Large intestine (tissue), 3 donors: ENCODE data around the gene ZCCHC14. TPM values are rescaled to one million over a fixed set of nuclear protein-coding genes. Genes with fewer than 3 reads are reported as not detected.
"Not testable (repeated sequence)": the region's sequence is repeated elsewhere in the genome, so short reads cannot be mapped to it uniquely, and the experiment has no call there.

ENCODE experiments used
- DNase-seq, 2 donors: peaks; one replicate each; pipeline versions ENCODE4 v3.0.0 to v3.0.0-alpha.2; 2013
- H3K27ac ChIP-seq: one replicate; pipeline ENCODE4 v1.5.1; 2013; ENCODE audit warnings: low read length
- H3K27me3 ChIP-seq: 2 replicates; pipeline ENCODE4 v1.6.1; 2013; ENCODE audit warnings: low read length; ENCODE audit not compliant: control insufficient read depth, insufficient read depth
- H3K36me3 ChIP-seq: 2 replicates; pipeline ENCODE4 v1.6.1; 2013; ENCODE audit warnings: low read length; ENCODE audit not compliant: control insufficient read depth, insufficient read depth
- H3K4me1 ChIP-seq: one replicate; pipeline ENCODE4 v1.6.1; 2013; ENCODE audit warnings: low read length; ENCODE audit not compliant: control insufficient read depth, insufficient read depth
- H3K4me3 ChIP-seq: one replicate; pipeline ENCODE4 v1.5.1; 2013; ENCODE audit warnings: low read length
- H3K9me3 ChIP-seq: one replicate; pipeline ENCODE4 v1.6.1; 2013; ENCODE audit warnings: mild to moderate bottlenecking, low read depth, low read length, moderate library complexity; ENCODE audit not compliant: control insufficient read depth
- WGBS: methylation state at CpG from one replicate; pipeline ENCODE4 v1.1.5; 2013; ENCODE audit warnings: low lambda C conversion rate; ENCODE audit not compliant: insufficient coverage; 5-methylcytosine and 5-hydroxymethylcytosine counted together
- polyA plus RNA-seq: library from polyadenylated mRNA; unstranded; fragments of 120-200 nt; gene quantifications from one replicate; pipeline ENCODE4 v1.2.1, GENCODE V29; 2013

The ZCCHC14 gene
- polyA plus RNA-seq, 1 donor = 40.9 TPM

- Histone ChIP-seq H3K4me1 (no peaks in the 10 kb centered on the region), H3K27me3 (no peaks in the 10 kb centered on the region), H3K27ac (no peak overlapping the region), H3K9me3 (no peaks in the 10 kb centered on the region), H3K4me3 (no peak overlapping the region), H3K36me3 (peaks cover 9% of the 10 kb centered on the region)
- DNase-seq = no peak
- 100% methylated on average over 1 of the region's 5 CpGs for WGBS
Observed at GRCh38 chr16:87368029-87368770, 124.6 kb downstream of the ZCCHC14 start.

- no peak overlapping the region for H3K4me3 ChIP-seq
- no peak overlapping the region for H3K27ac ChIP-seq
- H3K4me1 ChIP-seq = no peaks in the 10 kb centered on the region
- no CpG with 5 or more reads among the region's 9 CpGs for WGBS
- peaks cover 12% of the 10 kb centered on the region for H3K36me3 ChIP-seq
- H3K9me3 ChIP-seq = no peaks in the 10 kb centered on the region
- DNase-seq = no peak
- no peaks in the 10 kb centered on the region for H3K27me3 ChIP-seq
Observed at GRCh38 chr16:87367529-87367928, 125.3 kb downstream of the ZCCHC14 start.

- Histone ChIP-seq H3K27me3 (no peaks in the 10 kb centered on the region), H3K4me1 (no peaks in the 10 kb centered on the region), H3K9me3 (no peaks in the 10 kb centered on the region), H3K4me3 (no peak overlapping the region), H3K27ac (no peak overlapping the region), H3K36me3 (peaks cover 15% of the 10 kb centered on the region)
- WGBS = no CpG with 5 or more reads among the region's 1 CpG
- no peak for DNase-seq
Observed at GRCh38 chr16:87366930-87367329, 125.9 kb downstream of the ZCCHC14 start.

GRCh38 chr16:87366288-87366687, 126.5 kb downstream of the ZCCHC14 start:
- Histone ChIP-seq H3K4me3 (no peak overlapping the region), H3K36me3 (peaks cover 21% of the 10 kb centered on the region), H3K4me1 (no peaks in the 10 kb centered on the region), H3K27me3 (no peaks in the 10 kb centered on the region), H3K27ac (no peak overlapping the region), H3K9me3 (no peaks in the 10 kb centered on the region)
- DNase-seq = no peak
- WGBS = no CpG with 5 or more reads among the region's 4 CpGs

- Histone ChIP-seq H3K27me3 (no peaks in the 10 kb centered on the region), H3K4me1 (no peaks in the 10 kb centered on the region)
Observed at GRCh38 chr16:87365021-87365713, 127.7 kb downstream of the ZCCHC14 start.

GRCh38 chr16:87363771-87364455, 128.9 kb downstream of the ZCCHC14 start:
- H3K27me3 ChIP-seq = no peaks in the 10 kb centered on the region
- H3K4me3 ChIP-seq = no peak overlapping the region
- H3K4me1 ChIP-seq = no peaks in the 10 kb centered on the region
- no peak overlapping the region for H3K27ac ChIP-seq
- DNase-seq = no peak
- no peaks in the 10 kb centered on the region for H3K9me3 ChIP-seq
- no CpG with 5 or more reads among the region's 17 CpGs for WGBS
- peaks cover 45% of the 10 kb centered on the region for H3K36me3 ChIP-seq

More at GRCh38 chr16:87365021-87365713, 127.7 kb downstream of the ZCCHC14 start:
- WGBS = 60% methylated on average over 2 of the region's 13 CpGs
- peaks cover 33% of the 10 kb centered on the region for H3K36me3 ChIP-seq
- no peaks in the 10 kb centered on the region for H3K9me3 ChIP-seq
- DNase-seq = no peak
- H3K4me3 ChIP-seq = no peak overlapping the region
- H3K27ac ChIP-seq = no peak overlapping the region

- H3K4me1 ChIP-seq, H3K27me3 ChIP-seq, H3K27ac ChIP-seq, H3K4me3 ChIP-seq, DNase-seq, H3K9me3 ChIP-seq: not testable (repeated sequence)
- WGBS = 93% methylated on average over 3 of the region's 13 CpGs
- peaks cover 54% of the 10 kb centered on the region for H3K36me3 ChIP-seq
Observed at GRCh38 chr16:87362828-87363559, 129.8 kb downstream of the ZCCHC14 start.

- no peak for DNase-seq
- Histone ChIP-seq H3K27me3 (no peaks in the 10 kb centered on the region), H3K4me3 (no peak overlapping the region), H3K36me3 (peaks cover 57% of the 10 kb centered on the region), H3K4me1 (no peaks in the 10 kb centered on the region), H3K27ac (no peak overlapping the region), H3K9me3 (no peaks in the 10 kb centered on the region)
- no CpG with 5 or more reads among the region's 8 CpGs for WGBS
Observed at GRCh38 chr16:87361916-87362619, 130.8 kb downstream of the ZCCHC14 start.

GRCh38 chr16:87360862-87361610, 131.8 kb downstream of the ZCCHC14 start:
- no peaks in the 10 kb centered on the region for H3K27me3 ChIP-seq
- no peaks in the 10 kb centered on the region for H3K9me3 ChIP-seq
- peaks cover 58% of the 10 kb centered on the region for H3K36me3 ChIP-seq
- DNase-seq = no peak
- no CpG with 5 or more reads among the region's 16 CpGs for WGBS
- H3K27ac ChIP-seq = no peak overlapping the region
- H3K4me3 ChIP-seq = no peak overlapping the region
- no peaks in the 10 kb centered on the region for H3K4me1 ChIP-seq
